ENCODE measurements around the gene ZNF205. TPM values are rescaled to one million over a fixed set of nuclear protein-coding genes. Genes with fewer than 3 reads are reported as not detected.

The ZNF205 gene
- total and polyA plus RNA-seq, 2 of the 13 experiments (the other 11 are each of a cell fraction or from before 2014, with no cell fraction given) = 5.8 to 10.2 TPM

DNA sequence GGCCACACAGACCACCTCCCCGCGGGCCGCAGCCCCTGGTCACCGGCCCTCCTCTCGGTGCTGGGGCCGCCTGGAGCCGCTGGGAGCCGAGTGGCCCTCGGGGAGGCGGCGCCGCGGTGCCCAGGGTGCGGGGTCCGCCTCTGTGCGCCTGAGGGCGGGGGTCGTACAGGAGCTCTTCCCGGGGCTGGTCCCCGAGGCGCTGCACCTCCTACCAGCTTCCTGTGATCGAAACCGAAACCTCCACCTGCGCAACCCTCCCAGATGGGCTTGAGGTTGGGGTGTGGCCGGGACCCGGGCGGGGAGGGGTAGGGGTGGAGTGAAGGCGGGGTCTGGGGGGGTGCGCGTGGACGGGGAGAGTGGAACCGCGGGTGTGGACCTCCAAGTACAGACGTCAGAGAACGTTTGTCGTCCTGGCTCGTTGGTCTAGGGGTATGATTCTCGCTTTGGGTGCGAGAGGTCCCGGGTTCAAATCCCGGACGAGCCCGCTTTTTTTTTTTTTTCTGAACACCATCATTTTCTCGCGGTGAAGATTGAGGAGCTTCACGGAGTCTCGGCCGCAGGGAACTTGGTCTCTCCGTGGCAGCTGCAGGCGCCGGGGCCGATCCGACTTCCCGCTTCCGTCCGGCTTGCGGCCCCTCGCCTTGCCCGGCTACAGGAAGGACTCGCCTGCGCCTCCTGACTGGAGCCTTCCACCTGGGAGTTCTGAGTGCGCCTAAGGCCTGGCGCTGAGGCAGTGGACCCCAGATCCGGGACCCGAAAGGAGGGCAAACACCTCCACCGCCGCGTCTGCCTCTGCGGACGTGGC lies 46.3 kb downstream of the ZNF205 start (continued):
- TF ChIP-seq ZHX1 (CRISPR knock-in tag; IDR thresholded peaks at IDR 0.05; ENCODE audit: low read depth) = no peak
- TF ChIP-seq ZNF34 (CRISPR knock-in tag; IDR thresholded peaks at IDR 0.05; ENCODE audit: borderline replicate concordance) = 0 out of 2 replicates have a peak, but pooled peaks have one; percentile 34
- no peak for TF ChIP-seq THYN1 (CRISPR knock-in tag; IDR thresholded peaks at IDR 0.05; ENCODE audit: borderline replicate concordance, low read depth)
- no peak for TF ChIP-seq ZBTB25 (CRISPR knock-in tag; IDR thresholded peaks at IDR 0.05)
- no peak for TF ChIP-seq PRPF4 (IDR thresholded peaks at IDR 0.05; ENCODE audit: low read depth, low read length, poor library complexity, severe bottlenecking)
- TF ChIP-seq, protein P1, sequence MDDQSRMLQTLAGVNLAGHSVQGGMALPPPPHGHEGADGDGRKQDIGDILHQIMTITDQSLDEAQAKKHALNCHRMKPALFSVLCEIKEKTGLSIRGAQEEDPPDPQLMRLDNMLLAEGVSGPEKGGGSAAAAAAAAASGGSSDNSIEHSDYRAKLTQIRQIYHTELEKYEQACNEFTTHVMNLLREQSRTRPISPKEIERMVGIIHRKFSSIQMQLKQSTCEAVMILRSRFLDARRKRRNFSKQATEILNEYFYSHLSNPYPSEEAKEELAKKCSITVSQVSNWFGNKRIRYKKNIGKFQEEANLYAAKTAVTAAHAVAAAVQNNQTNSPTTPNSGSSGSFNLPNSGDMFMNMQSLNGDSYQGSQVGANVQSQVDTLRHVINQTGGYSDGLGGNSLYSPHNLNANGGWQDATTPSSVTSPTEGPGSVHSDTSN (CRISPR knock-in tag; IDR thresholded peaks at IDR 0.05; ENCODE audit: borderline replicate concordance) = 0 out of 2 replicates have a peak, but pooled peaks have one; percentile 38
- TF ChIP-seq SMARCE1 (IDR thresholded peaks at IDR 0.05; ENCODE audit: borderline replicate concordance) = no peak
- no peak for TF ChIP-seq ZFP82 (CRISPR knock-in tag; IDR thresholded peaks at IDR 0.05; ENCODE audit: borderline replicate concordance)
- TF ChIP-seq PATZ1 (CRISPR knock-in tag; IDR thresholded peaks at IDR 0.05) = peak; percentile 86
- no peak for TF ChIP-seq KAT2B (IDR thresholded peaks at IDR 0.05; ENCODE audit: borderline replicate concordance, low read depth, low read length)
- no peak for TF ChIP-seq NONO (IDR thresholded peaks at IDR 0.05)
- TF ChIP-seq NONO (CRISPR knock-in tag; conservative IDR thresholded peaks at IDR 0.05) = 0 out of 2 replicates have a peak, but pooled peaks have one; percentile 50
- TF ChIP-seq CENPX (CRISPR knock-in tag; IDR thresholded peaks at IDR 0.05) = no peak
- TF ChIP-seq, protein P2, sequence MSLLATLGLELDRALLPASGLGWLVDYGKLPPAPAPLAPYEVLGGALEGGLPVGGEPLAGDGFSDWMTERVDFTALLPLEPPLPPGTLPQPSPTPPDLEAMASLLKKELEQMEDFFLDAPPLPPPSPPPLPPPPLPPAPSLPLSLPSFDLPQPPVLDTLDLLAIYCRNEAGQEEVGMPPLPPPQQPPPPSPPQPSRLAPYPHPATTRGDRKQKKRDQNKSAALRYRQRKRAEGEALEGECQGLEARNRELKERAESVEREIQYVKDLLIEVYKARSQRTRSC (CRISPR knock-in tag; IDR thresholded peaks at IDR 0.05; ENCODE audit: low read depth) = no peak
- no peak for TF ChIP-seq SRSF1 (optimal IDR thresholded peaks at IDR 0.05; ENCODE audit: low read depth, low read length)
- 0 out of 2 replicates have a peak, but pooled peaks have one; percentile 0 for TF ChIP-seq NFKBIZ (CRISPR knock-in tag; IDR thresholded peaks at IDR 0.05)
- peak; percentile 47 for TF ChIP-seq ASH2L (IDR thresholded peaks at IDR 0.05; ENCODE audit: insufficient read length, low read depth, low read length)
- peak; percentile 48; the same call in 1 of the 2 replicates for TF ChIP-seq POLR2AphosphoS5 (IDR thresholded peaks at IDR 0.05; ENCODE audit: low read depth, low read length)
- TF ChIP-seq PLRG1 (conservative IDR thresholded peaks at IDR 0.05) = no peak
- TF ChIP-seq MAF1 (CRISPR knock-in tag; IDR thresholded peaks at IDR 0.05; ENCODE audit: borderline replicate concordance) = no peak
- TF ChIP-seq TCF12 (IDR thresholded peaks at IDR 0.05) = no peak
- TF ChIP-seq TCF12 (CRISPR knock-in tag; IDR thresholded peaks at IDR 0.05) = no peak

Measured in HepG2 (cell line).